ENCODE data around the gene NUDT9. TPM values are rescaled to one million over a fixed set of nuclear protein-coding genes. Genes with fewer than 3 reads are reported as not detected.
"Not testable (repeated sequence)": the region's sequence is repeated elsewhere in the genome, so short reads cannot be mapped to it uniquely, and the experiment has no call there.

The NUDT9 gene
- polyA plus RNA-seq, 1 donor = 26.0 TPM

GRCh38 chr4:87465739-87466366 is 43.5 kb downstream of the NUDT9 start:
- DNase-seq = no peak

GRCh38 chr4:87469390-87469789 is 47.0 kb downstream of the NUDT9 start:
- no peak for DNase-seq

- DNase-seq = no peak
Measured at GRCh38 chr4:87476934-87477333, 54.6 kb downstream of the NUDT9 start.

GRCh38 chr4:87478732-87479250 is 56.4 kb downstream of the NUDT9 start:
- DNase-seq = no peak

GRCh38 chr4:87481377-87481776 is 59.0 kb downstream of the NUDT9 start:
- DNase-seq = no peak

GRCh38 chr4:87483247-87483646 is 60.9 kb downstream of the NUDT9 start:
- not testable (repeated sequence) for DNase-seq

- not testable (repeated sequence) for DNase-seq
Measured at GRCh38 chr4:87488666-87489065, 66.3 kb downstream of the NUDT9 start.

GRCh38 chr4:87489678-87490077 is 67.3 kb downstream of the NUDT9 start:
- peak; percentile 52 for DNase-seq

GRCh38 chr4:87490664-87491369 is 68.4 kb downstream of the NUDT9 start:
- no peak for DNase-seq

GRCh38 chr4:87491436-87491835 is 69.1 kb downstream of the NUDT9 start:
- DNase-seq = no peak

- not testable (repeated sequence) for DNase-seq
Measured at GRCh38 chr4:87491851-87492250, 69.5 kb downstream of the NUDT9 start.

GRCh38 chr4:87493115-87493514 is 70.7 kb downstream of the NUDT9 start:
- no peak for DNase-seq

- DNase-seq = no peak
Measured at GRCh38 chr4:87497159-87497558, 74.8 kb downstream of the NUDT9 start.

- DNase-seq = no peak
Measured at GRCh38 chr4:87497578-87497977, 75.2 kb downstream of the NUDT9 start.

GRCh38 chr4:87498446-87498900 is 76.1 kb downstream of the NUDT9 start:
- peak; percentile 71 for DNase-seq

GRCh38 chr4:87499403-87500091 is 77.2 kb downstream of the NUDT9 start:
- DNase-seq = no peak

- DNase-seq = no peak
Measured at GRCh38 chr4:87500092-87500462, 77.7 kb downstream of the NUDT9 start.

- DNase-seq = no peak
Measured at GRCh38 chr4:87502580-87503238, 80.3 kb downstream of the NUDT9 start.

GRCh38 chr4:87505862-87506261 is 83.5 kb downstream of the NUDT9 start:
- no peak for DNase-seq

- DNase-seq = no peak
Measured at GRCh38 chr4:87506974-87507701, 84.8 kb downstream of the NUDT9 start.
